Gastroesophageal sphincter (tissue), 4 donors: ENCODE measurements around the gene DNAJB8. TPM values are rescaled to one million over a fixed set of nuclear protein-coding genes. Genes with fewer than 3 reads are reported as not detected.

Experiments used
- ATAC-seq: fragments of 150-250 bp; one replicate; pipeline ENCODE4 v1.9.1; 2016; ENCODE audit warnings: mild to moderate bottlenecking, moderate library complexity
- H3K27ac ChIP-seq, 4 donors: fragments of 200-600 bp; sonication (generic) in 3 of 4; 1 replicate in 3 of 4; 2 replicates in 1 of 4; pipeline ENCODE4 v1.5.1; 2016 to 2019
- H3K27me3 ChIP-seq: fragments of 200-600 bp; sonication (generic); one replicate; pipeline ENCODE4 v1.5.1; 2019
- H3K36me3 ChIP-seq, 2 donors: fragments of 200-600 bp; sonication (generic); one replicate each; pipeline ENCODE4 v1.5.1; 2019; ENCODE audit warnings: control low read depth in 1 of 2
- H3K4me1 ChIP-seq, 3 donors: fragments of 200-600 bp; sonication (generic); 1 replicate in 2 of 3; 2 replicates in 1 of 3; pipeline ENCODE4 v1.5.1; 2016 to 2019; ENCODE audit warnings: control low read depth in 2 of 3
- H3K4me3 ChIP-seq, 2 donors: fragments of 200-600 bp; sonication (generic); one replicate each; pipeline ENCODE4 v1.5.1; 2019; ENCODE audit warnings: mild to moderate bottlenecking in 1 of 2, moderate library complexity in 1 of 2
- H3K9me3 ChIP-seq, 3 donors: fragments of 200-600 bp; sonication (generic); one replicate each; pipeline ENCODE4 v1.5.1; 2017 to 2019; ENCODE audit warnings: control low read depth in 2 of 3
- CTCF ChIP-seq, 4 experiments: fragments of 200-600 bp in 2 of 4; fragments of 450-650 bp in 2 of 4; sonication (generic) in 1 of 4; IDR thresholded peaks; one replicate each; pipeline ENCODE4 v1.5.1; 2017 to 2019; ENCODE audit warnings: antibody characterized with exemption in 4 of 4, mild to moderate bottlenecking in 2 of 4, moderate library complexity in 2 of 4
- EP300 ChIP-seq: sonication (generic); formaldehyde crosslinking; IDR thresholded peaks from one replicate; pipeline ENCODE4 v1.6.1; 2017; ENCODE audit warnings: antibody characterized with exemption, mild to moderate bottlenecking
- POLR2A ChIP-seq, 2 donors: fragments of 450-650 bp; IDR thresholded peaks; one replicate each; pipeline ENCODE4 v1.6.1; 2017; ENCODE audit warnings: antibody characterized with exemption in 2 of 2, mild to moderate bottlenecking in 2 of 2, moderate library complexity in 1 of 2
- POLR2AphosphoS5 ChIP-seq: sonication (generic); formaldehyde crosslinking; IDR thresholded peaks from one replicate; pipeline ENCODE4 v1.6.1; 2017; ENCODE audit warnings: antibody characterized with exemption
- WGBS, 2 donors: methylation state at CpG; one replicate each; pipeline ENCODE4 v1.1.5; 2018; ENCODE audit warnings: low coverage in 1 of 2; 5-methylcytosine and 5-hydroxymethylcytosine counted together
- total RNA-seq, 4 donors: library from RNA; depleted of rRNA; stranded (reverse); fragments of >200 nt; gene quantifications; one replicate each; pipeline ENCODE4 v1.1.0, GENCODE V29; 2016

DNAJB8 gene
- total RNA-seq, 4 donors from 2014 or later: not detected

- no peak for ATAC-seq
- Histone ChIP-seq H3K36me3 (no peaks in the 10 kb centered on the region), H3K27me3 (peaks cover 91% of the 10 kb centered on the region), H3K4me1 (peaks cover 0 to 10% (median 3%) of the 10 kb centered on the region in 3 donors), H3K9me3 (peaks cover 0 to 3% (median 0%) of the 10 kb centered on the region in 3 donors), H3K27ac (no peak overlapping the region), H3K4me3 (no peak overlapping the region)
- 100% methylated on average over 1 of the region's 5 CpGs for WGBS, 2 donors
- no peak for TF ChIP-seq CTCF (IDR thresholded peaks at IDR 0.05)
- TF ChIP-seq POLR2AphosphoS5: no peak
- no peak for TF ChIP-seq POLR2A (IDR thresholded peaks at IDR 0.05)
- no peak for TF ChIP-seq EP300
Measured at GRCh38 chr3:128476659-128477058, 10.0 kb upstream of the DNAJB8 start.

- Histone ChIP-seq H3K36me3 (no peaks in the 10 kb centered on the region), H3K9me3 (peaks cover 0 to 6% (median 0%) of the 10 kb centered on the region in 3 donors), H3K27me3 (peaks cover 90% of the 10 kb centered on the region), H3K27ac (no peak overlapping the region), H3K4me1 (peaks cover 0 to 3% (median 0%) of the 10 kb centered on the region in 3 donors), H3K4me3 (no peak overlapping the region)
- WGBS, 2 donors: 60% methylated on average over 1 of the region's 8 CpGs; no CpG with 5 or more reads in 1 of the 2 donors
- ATAC-seq: no peak
- TF ChIP-seq CTCF (IDR thresholded peaks at IDR 0.05) (no peak), POLR2A (IDR thresholded peaks at IDR 0.05) (no peak), POLR2AphosphoS5 (no peak), EP300 (no peak)
Measured at GRCh38 chr3:128475355-128475754, 8.7 kb upstream of the DNAJB8 start.

DNA sequence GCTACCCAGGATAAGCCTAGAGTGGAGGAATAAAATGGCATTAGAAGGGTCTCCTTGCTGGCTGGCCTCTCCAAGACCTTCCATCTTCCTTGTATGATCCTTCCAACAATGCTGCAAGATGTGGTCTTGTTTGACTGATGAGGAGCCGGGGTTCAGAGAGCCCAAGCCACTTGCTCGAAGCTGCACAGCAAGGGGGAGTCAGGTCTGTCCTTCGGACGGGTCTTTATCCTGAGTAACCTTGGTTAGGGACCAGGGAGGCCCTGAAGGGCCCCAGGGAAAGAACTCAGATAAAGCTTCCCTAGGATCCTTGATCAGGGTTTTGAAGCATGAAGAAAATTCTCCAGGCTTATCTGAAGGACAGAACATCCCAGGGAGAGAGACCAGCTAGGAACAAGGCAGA is 7.0 kb upstream of the DNAJB8 start:
- peaks cover 0 to 6% (median 0%) of the 10 kb centered on the region in 3 donors for H3K9me3 ChIP-seq
- H3K4me1 ChIP-seq: no peaks in the 10 kb centered on the region
- TF ChIP-seq POLR2AphosphoS5: no peak
- TF ChIP-seq POLR2A (IDR thresholded peaks at IDR 0.05): no peak
- TF ChIP-seq CTCF (IDR thresholded peaks at IDR 0.05): no peak
- TF ChIP-seq EP300: no peak
- no peak for ATAC-seq
- peaks cover 85% of the 10 kb centered on the region for H3K27me3 ChIP-seq
- H3K36me3 ChIP-seq: no peaks in the 10 kb centered on the region
- no peak overlapping the region for H3K27ac ChIP-seq
- whole genome bisulfite sequencing, 2 donors: no CpG with 5 or more reads among the region's 4 CpGs
- H3K4me3 ChIP-seq: no peak overlapping the region

GRCh38 chr3:128473180-128473519 is 6.5 kb upstream of the DNAJB8 start:
- H3K9me3 ChIP-seq: peaks cover 0 to 6% (median 0%) of the 10 kb centered on the region in 3 donors
- 18% methylated on average over 3 of the region's 6 CpGs; no CpG with 5 or more reads in 1 of the 2 donors for WGBS, 2 donors
- H3K36me3 ChIP-seq: no peaks in the 10 kb centered on the region
- H3K27me3 ChIP-seq: peaks cover 85% of the 10 kb centered on the region
- no peaks in the 10 kb centered on the region for H3K4me1 ChIP-seq
- ATAC-seq: no peak
- no peak overlapping the region for H3K4me3 ChIP-seq
- H3K27ac ChIP-seq: no peak overlapping the region
- TF ChIP-seq EP300 (no peak), POLR2A (IDR thresholded peaks at IDR 0.05) (no peak), CTCF (IDR thresholded peaks at IDR 0.05) (no peak), POLR2AphosphoS5 (no peak)

DNA sequence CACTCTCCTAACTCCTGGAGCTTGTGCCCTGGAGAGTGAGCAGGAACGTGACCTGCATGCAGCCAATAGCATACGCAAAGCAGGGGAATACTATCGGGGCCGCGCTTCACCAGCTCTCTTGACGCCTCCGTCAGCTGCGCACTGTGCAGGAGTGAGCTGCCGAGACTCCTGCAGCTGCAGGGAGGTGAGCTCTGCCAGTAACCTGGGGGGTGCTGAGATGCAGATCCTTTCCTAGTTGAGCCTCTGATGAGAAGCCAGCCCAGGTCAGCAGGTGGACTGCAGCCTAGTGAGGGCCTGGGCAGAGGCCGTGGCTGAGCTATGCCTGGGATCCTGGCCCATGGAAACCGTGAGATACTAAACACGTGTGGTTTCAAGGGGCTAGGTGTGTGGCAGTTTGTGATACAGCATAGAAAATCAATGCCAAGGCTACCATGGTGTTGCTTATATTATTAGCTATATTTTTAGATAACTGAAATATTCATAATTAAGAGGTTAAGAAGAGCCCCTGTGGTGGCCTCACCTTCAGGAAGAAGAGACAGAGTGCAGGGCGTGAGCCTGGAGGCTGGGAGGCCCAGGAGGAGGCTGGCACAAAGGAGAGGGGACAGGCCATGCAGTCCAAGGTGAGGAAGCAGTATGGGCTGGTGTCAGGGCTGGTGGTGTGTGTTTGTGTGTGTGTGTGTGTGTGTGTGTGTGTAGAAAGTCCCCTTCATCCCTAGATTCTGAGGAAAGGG is 5.9 kb upstream of the DNAJB8 start:
- Histone ChIP-seq H3K27me3 (peaks cover 84% of the 10 kb centered on the region), H3K9me3 (peaks cover 0 to 6% (median 0%) of the 10 kb centered on the region in 3 donors)
- TF ChIP-seq CTCF (IDR thresholded peaks at IDR 0.05): no peak

More for the DNA sequence above, 5.9 kb upstream of the DNAJB8 start:
- no peak overlapping the region for H3K27ac ChIP-seq
- no peaks in the 10 kb centered on the region for H3K4me1 ChIP-seq
- no peak for ATAC-seq
- H3K36me3 ChIP-seq: no peaks in the 10 kb centered on the region
- H3K4me3 ChIP-seq: no peak overlapping the region
- 78 to 100% methylated on average over 1 of the region's 13 CpGs for WGBS, 2 donors
